Suprapubic skin (tissue), 4 donors: ENCODE results near the gene F2. TPM values are rescaled to one million over a fixed set of nuclear protein-coding genes. Genes with fewer than 3 reads are reported as not detected.

Experiments used
- DNase-seq, 2 donors: peaks; one replicate each; pipeline ENCODE4 v3.0.0-alpha.2; 2019; ENCODE audit warnings: low spot score in 2 of 2
- H3K27ac ChIP-seq: fragments of 200-600 bp; sonication (generic); one replicate; pipeline ENCODE4 v1.5.1; 2019
- H3K27me3 ChIP-seq: fragments of 200-600 bp; sonication (generic); one replicate; pipeline ENCODE4 v1.5.1; 2019
- H3K36me3 ChIP-seq: fragments of 200-600 bp; sonication (generic); one replicate; pipeline ENCODE4 v1.5.1; 2019
- H3K4me1 ChIP-seq: fragments of 200-600 bp; sonication (generic); one replicate; pipeline ENCODE4 v1.5.1; 2019
- H3K4me3 ChIP-seq: fragments of 200-600 bp; sonication (generic); one replicate; pipeline ENCODE4 v1.5.1; 2019; ENCODE audit warnings: mild to moderate bottlenecking
- H3K9me3 ChIP-seq: fragments of 200-600 bp; sonication (generic); one replicate; pipeline ENCODE4 v1.5.1; 2019
- EP300 ChIP-seq: sonication (generic); formaldehyde crosslinking; IDR thresholded peaks from one replicate; pipeline ENCODE4 v1.6.1; 2017; ENCODE audit warnings: antibody characterized with exemption
- POLR2A ChIP-seq, 2 donors: fragments of 450-650 bp; IDR thresholded peaks; one replicate each; pipeline ENCODE4 v1.6.1; 2017; ENCODE audit warnings: antibody characterized with exemption in 2 of 2, mild to moderate bottlenecking in 2 of 2, moderate library complexity in 2 of 2
- POLR2AphosphoS5 ChIP-seq, 3 donors: sonication (generic); formaldehyde crosslinking; IDR thresholded peaks; one replicate each; pipeline ENCODE4 v1.6.1; 2017; ENCODE audit warnings: antibody characterized with exemption in 3 of 3
- WGBS: methylation state at CpG from one replicate; pipeline ENCODE4 v1.1.5; 2018; 5-methylcytosine and 5-hydroxymethylcytosine counted together
- total RNA-seq, 4 donors: library from RNA; depleted of rRNA; stranded (reverse); fragments of >200 nt; gene quantifications; one replicate each; pipeline ENCODE4 v1.1.0, GENCODE V29; 2016
- TF ChIP-seq, protein P1 (sequence below), 2 donors: fragments of 200-600 bp in 1 of 2; fragments of 450-650 bp in 1 of 2; sonication (generic) in 1 of 2; IDR thresholded peaks; one replicate each; pipeline ENCODE4 v1.5.1; 2016 to 2019; ENCODE audit warnings: antibody characterized with exemption in 2 of 2, mild to moderate bottlenecking in 1 of 2, moderate library complexity in 1 of 2

Gene F2
- total RNA-seq, 4 donors from 2014 or later, result 1.6 TPM; not detected in 3

DNA sequence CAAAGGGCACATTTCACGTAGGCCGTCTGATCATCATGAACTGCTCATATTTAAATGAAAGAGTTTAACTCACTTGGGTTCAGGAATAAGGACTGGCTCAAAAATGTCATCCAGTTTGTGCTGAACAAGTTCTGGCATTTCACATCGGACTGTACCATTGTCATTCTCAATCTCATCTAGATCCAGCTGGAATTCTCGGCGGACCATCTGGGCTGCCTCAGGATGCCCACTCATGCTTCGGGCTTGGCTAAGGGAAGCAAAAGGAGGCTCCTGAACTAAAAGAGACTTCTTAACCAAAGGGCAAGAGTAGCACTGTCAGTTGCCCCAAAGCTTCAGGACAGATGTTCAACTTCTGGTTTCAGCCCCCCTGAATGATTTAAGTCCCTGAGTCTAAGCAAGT, 40.2 kb downstream of the F2 start:
- Histone ChIP-seq H3K4me3 (no peak overlapping the region), H3K9me3 (no peaks in the 10 kb centered on the region), H3K4me1 (no peaks in the 10 kb centered on the region), H3K27me3 (no peaks in the 10 kb centered on the region), H3K36me3 (peaks cover 95% of the 10 kb centered on the region), H3K27ac (no peak overlapping the region)
- WGBS, result 94% methylated on average over 6 of the region's 6 CpGs
- TF ChIP-seq POLR2A (IDR thresholded peaks at IDR 0.05) (no peak), EP300 (no peak), POLR2AphosphoS5 (IDR thresholded peaks at IDR 0.05) (no peak)
- TF ChIP-seq, protein P1, sequence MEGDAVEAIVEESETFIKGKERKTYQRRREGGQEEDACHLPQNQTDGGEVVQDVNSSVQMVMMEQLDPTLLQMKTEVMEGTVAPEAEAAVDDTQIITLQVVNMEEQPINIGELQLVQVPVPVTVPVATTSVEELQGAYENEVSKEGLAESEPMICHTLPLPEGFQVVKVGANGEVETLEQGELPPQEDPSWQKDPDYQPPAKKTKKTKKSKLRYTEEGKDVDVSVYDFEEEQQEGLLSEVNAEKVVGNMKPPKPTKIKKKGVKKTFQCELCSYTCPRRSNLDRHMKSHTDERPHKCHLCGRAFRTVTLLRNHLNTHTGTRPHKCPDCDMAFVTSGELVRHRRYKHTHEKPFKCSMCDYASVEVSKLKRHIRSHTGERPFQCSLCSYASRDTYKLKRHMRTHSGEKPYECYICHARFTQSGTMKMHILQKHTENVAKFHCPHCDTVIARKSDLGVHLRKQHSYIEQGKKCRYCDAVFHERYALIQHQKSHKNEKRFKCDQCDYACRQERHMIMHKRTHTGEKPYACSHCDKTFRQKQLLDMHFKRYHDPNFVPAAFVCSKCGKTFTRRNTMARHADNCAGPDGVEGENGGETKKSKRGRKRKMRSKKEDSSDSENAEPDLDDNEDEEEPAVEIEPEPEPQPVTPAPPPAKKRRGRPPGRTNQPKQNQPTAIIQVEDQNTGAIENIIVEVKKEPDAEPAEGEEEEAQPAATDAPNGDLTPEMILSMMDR (IDR thresholded peaks at IDR 0.05), result no peak
- no peak for DNase-seq

DNA sequence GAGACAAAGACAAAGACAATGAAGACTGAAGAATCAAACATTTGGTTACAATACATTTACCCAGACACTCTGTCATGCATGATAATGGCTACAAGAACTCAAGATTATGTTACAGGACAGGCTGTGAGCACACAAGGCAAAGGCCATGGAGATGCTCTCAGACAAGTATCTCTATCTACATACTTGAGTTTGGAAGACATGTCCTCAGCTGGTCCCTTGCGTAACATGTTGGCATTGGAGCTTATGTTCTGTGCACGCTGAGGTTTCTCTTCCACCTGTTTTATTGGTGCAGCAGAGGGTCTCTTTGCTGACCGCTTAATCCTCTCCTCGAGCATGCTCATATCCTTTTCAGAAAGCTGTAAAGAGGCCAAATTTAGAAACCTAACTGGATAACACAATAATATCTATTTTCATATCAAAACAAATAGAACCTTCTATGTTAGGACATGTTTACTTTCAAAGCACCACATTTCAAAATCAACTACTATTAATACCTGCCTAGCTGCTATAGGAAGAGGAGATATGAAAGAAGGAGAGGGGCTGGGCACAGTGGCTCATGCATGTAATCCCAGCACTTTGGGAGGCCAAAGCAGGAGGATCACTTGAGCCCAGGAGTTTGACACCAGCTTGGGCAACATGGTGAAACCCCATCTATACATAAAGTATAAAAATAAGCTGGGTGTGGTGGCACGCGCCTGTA, 41.6 kb downstream of the F2 start:
- H3K36me3 ChIP-seq, result peaks cover 92% of the 10 kb centered on the region
- TF ChIP-seq, protein P1 (IDR thresholded peaks at IDR 0.05), result no peak
- TF ChIP-seq POLR2AphosphoS5 (IDR thresholded peaks at IDR 0.05) (no peak), POLR2A (IDR thresholded peaks at IDR 0.05) (no peak), EP300 (no peak)
- H3K27ac ChIP-seq, result no peak overlapping the region
- DNase-seq, result no peak
- 93% methylated on average over 6 of the region's 6 CpGs for WGBS
- H3K27me3 ChIP-seq, result no peaks in the 10 kb centered on the region
- H3K9me3 ChIP-seq, result no peaks in the 10 kb centered on the region
- H3K4me1 ChIP-seq, result no peaks in the 10 kb centered on the region
- no peak overlapping the region for H3K4me3 ChIP-seq

GRCh38 chr11:46761807-46762206, 42.8 kb downstream of the F2 start:
- Histone ChIP-seq H3K27me3 (no peaks in the 10 kb centered on the region), H3K4me1 (no peaks in the 10 kb centered on the region), H3K27ac (no peak overlapping the region), H3K9me3 (no peaks in the 10 kb centered on the region), H3K36me3 (peaks cover 89% of the 10 kb centered on the region), H3K4me3 (no peak overlapping the region)
- TF ChIP-seq, protein P1 (IDR thresholded peaks at IDR 0.05), result no peak
- TF ChIP-seq POLR2AphosphoS5 (IDR thresholded peaks at IDR 0.05), result no peak
- TF ChIP-seq POLR2A (IDR thresholded peaks at IDR 0.05), result no peak
- TF ChIP-seq EP300, result no peak
- WGBS, result 95% methylated on average over 4 of the region's 4 CpGs
- no peak for DNase-seq

DNA sequence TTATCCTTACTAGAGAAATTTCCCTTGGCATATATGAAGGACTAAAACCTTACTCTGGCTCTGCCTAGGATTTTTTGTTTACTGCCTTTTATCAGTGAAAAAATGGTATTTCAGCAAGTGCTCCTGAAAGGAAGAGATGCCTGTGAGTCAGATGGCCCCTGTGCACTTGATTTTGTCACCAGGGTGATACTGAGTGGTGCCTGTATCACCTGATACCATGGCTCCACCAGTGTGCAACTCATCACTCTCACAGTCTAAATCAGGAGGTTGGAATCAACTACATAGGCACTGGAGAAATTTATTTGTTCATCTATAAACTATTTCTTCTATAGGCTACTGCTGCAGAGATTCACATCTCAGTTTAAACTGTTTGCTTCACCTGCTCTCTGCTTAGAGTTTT, 43.2 kb downstream of the F2 start:
- TF ChIP-seq, protein P1 (IDR thresholded peaks at IDR 0.05), result no peak
- TF ChIP-seq POLR2AphosphoS5 (IDR thresholded peaks at IDR 0.05) (no peak), POLR2A (IDR thresholded peaks at IDR 0.05) (no peak), EP300 (no peak)
- Histone ChIP-seq H3K4me1 (no peaks in the 10 kb centered on the region), H3K36me3 (peaks cover 89% of the 10 kb centered on the region), H3K9me3 (no peaks in the 10 kb centered on the region), H3K4me3 (no peak overlapping the region), H3K27ac (no peak overlapping the region), H3K27me3 (no peaks in the 10 kb centered on the region)
- no peak for DNase-seq

DNA sequence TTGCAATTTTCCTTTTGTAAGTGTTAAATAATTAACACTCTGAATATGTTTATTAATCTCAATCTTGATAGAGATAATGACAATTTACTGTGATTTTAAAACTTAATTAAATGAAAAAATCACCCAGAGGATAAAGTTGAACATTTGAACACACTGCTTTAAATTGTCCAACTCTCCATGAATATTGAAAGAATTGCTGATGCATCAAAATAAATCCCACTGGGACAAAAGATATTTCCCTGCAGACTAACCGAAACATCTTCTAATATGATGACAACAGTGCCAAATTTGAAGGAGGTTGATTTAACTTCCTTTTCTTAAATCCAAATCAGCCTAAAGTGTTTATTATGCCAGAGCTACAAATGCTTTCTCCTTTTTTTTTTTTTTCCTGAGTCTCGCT, 47.6 kb downstream of the F2 start:
- H3K36me3 ChIP-seq, result peaks cover 89% of the 10 kb centered on the region
- no peak overlapping the region for H3K4me3 ChIP-seq
- 97% methylated on average over 2 of the region's 2 CpGs for WGBS
- H3K9me3 ChIP-seq, result no peaks in the 10 kb centered on the region
- H3K4me1 ChIP-seq, result no peaks in the 10 kb centered on the region
- H3K27ac ChIP-seq, result no peak overlapping the region
- DNase-seq, result no peak
- H3K27me3 ChIP-seq, result no peaks in the 10 kb centered on the region
- TF ChIP-seq POLR2AphosphoS5 (IDR thresholded peaks at IDR 0.05) (no peak), EP300 (no peak), POLR2A (IDR thresholded peaks at IDR 0.05) (no peak)
- TF ChIP-seq, protein P1 (IDR thresholded peaks at IDR 0.05), result no peak
